Left ventricle myocardium superior (tissue), 1 donor: ENCODE measurements around the gene FGGY. TPM values are rescaled to one million over a fixed set of nuclear protein-coding genes. Genes with fewer than 3 reads are reported as not detected.
"Not testable (repeated sequence)": the region's sequence is repeated elsewhere in the genome, so short reads cannot be mapped to it uniquely, and the experiment has no call there.

Source experiments
- ATAC-seq: fragments of 200-7000 bp; cut with Tn5 transposase; one replicate; pipeline ENCODE4 v1.9.1; 2020; ENCODE audit warnings: mild to moderate bottlenecking, moderate library complexity
- DNase-seq: peaks from one replicate; pipeline ENCODE4 v3.0.0-alpha.2; 2020
- intact Hi-C: fragments of 100-400 bp; cut with micrococcal nuclease; formaldehyde crosslinking; loops from one replicate; pipeline ENCODE4 v1.11.0; 2022
- total RNA-seq: library from RNA; stranded (reverse); fragmentation: NEBNext Ultra II Directional; extraction: Animal tissue kit (Norgen Biotek cat#: 25700); gene quantifications from one replicate; pipeline ENCODE4 v1.2.1, GENCODE V29; 2021
- donor health status: DM: no; HTN: yes; CAD: no; lungs with severe emphysema.

Gene FGGY
- total RNA-seq, 1 donor from 2014 or later = 29.7 TPM

DNA sequence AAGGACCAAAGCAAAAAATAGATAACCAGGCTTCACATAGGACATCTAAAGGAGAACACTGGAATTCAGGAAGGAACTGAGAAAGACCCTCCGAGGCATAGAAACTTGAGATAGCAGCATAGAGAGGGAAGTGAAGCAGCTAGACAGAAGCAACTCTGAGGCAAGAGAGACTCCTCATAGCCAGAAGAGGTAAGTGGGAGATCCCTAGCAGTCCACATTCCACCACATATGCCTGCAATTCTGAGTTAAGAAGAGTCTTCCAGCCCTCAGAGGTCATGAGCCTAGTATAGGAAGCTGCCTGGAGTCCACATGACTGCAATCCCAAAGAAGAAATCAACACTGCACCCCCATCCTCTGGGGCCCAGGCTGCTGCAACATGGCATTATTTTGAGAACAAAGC, 13.9 kb upstream of the FGGY start:
- DNase-seq (no peak), ATAC-seq (no peak)
- intact Hi-C loops = no loop called here

DNA sequence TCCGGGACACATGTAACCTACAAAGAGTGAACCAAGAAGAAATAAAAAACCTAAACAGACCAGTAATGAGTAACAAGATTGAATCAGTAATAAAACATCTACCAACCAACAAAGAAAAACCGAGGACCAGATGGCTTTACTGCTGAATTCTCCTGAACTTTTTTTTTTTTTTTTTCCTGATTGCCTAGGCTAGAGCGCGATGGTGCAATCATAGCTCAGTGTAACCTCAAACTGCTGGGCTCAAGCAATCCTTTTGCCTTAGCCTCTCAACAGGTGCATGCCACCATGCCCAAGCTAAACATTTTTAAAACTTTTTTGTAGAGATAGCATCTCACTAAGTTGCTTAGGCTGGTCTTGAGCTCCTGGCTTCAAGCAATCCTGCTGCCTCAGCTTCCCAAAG, 11.2 kb upstream of the FGGY start:
- DNase-seq = no peak
- intact Hi-C loops = no loop called here
- no peak for ATAC-seq

DNA sequence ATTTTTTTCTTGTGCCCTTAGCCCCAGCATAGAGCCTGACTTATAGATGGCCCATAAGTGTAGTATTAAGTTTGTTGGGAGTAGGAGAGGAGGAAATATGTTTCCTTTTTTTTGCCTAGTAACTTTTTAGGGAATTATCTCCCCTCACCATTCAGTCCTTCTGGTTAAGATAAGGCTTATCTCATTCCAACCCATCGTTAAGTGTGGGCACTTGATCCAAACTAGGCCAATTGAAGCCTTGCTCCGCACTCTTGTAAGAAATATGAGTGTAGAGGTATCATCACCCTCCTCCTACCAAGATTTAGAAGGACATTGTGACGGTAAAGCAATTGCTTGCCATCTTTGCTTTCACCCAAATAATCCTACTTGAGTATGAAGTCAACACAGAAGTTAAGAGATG, 8.8 kb upstream of the FGGY start:
- no peak for ATAC-seq
- intact Hi-C loops = no loop called here
- no peak for DNase-seq

DNA sequence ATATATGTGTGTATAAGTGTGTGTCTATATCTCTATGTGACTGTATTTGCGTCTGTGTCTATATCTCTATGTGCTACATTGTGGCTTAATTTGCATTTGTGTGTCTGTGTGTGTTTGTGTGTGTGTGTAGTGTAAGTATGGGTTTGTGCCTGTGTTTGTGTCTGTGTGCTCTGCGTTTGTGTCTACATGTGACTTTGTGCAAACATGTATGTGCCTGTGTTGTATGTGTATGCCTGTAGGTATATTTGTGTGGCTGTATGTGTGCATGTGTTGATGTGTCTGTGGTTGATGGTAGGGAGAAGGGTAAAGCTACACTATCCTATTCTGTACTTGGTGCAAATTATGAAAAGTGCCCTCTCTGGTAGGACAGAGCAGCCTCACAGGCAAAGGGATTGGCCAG, 7.3 kb upstream of the FGGY start:
- DNase-seq = no peak
- no peak for ATAC-seq
- intact Hi-C loops = no loop called here

DNA sequence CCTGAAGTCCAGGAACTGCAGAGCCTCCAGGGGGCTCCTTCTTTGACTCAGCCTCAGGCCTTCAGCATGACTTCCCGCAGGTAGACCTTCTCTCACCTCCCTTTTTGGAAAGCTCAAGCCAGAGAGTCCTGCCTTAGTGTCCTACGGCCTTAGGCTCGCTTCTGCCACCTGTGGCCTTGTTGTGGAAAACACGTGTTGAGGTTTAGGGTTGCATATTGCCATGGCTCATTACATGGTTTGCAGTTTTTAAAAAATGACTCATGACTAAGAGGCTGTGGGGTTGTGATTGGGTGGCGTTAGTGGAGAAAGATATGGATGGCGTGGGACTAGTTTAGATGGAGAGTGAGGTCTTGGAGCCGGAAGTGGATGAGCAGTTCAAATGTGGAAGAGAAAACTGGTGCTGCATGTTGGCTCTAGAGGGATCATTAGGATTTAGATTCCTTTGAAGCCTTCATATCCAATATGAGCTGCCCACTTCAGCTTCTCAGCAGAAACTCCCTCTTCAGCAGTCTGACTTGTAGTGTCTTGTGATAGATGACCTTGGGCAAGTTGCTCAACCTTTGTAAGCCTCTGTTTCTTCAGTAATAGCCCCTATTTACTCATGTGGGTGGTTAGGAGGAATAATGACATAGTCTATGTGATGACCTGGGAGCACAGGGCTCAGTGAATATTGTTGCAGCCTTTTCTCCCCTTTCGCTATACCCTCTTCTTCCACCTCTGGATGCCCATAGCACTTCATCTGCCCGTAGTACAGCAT, 6.5 kb upstream of the FGGY start:
- DNase-seq (peak; percentile 39), ATAC-seq (peak; percentile 57)
- intact Hi-C loops = loop anchor here (10.0 kb wide), 1 partner anchor 136 kb away; no protein-coding TSS in a partner anchor

DNA sequence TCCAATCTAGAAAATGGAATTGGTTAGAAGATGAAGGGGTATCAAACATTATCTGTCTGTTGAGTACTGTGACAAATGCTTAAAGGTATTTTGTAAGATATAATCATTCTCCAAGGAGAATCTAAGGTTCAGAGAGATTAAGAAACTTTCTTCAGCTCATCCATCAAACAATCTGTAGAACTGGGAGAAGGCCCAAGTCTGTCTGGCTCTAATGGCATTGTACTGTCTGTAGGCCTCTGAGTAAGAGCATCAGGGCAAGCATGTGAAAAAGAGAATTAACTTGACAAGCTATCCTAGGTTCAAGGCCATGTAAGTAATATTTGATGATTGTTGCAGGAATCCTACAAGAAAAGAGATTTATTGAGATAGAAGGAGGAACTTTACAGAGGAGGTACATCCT, 5.3 kb upstream of the FGGY start:
- ATAC-seq (no peak), DNase-seq (no peak)
- intact Hi-C loops = loop anchor here (10.0 kb wide), 1 partner anchor 137 kb away; no protein-coding TSS in a partner anchor

DNA sequence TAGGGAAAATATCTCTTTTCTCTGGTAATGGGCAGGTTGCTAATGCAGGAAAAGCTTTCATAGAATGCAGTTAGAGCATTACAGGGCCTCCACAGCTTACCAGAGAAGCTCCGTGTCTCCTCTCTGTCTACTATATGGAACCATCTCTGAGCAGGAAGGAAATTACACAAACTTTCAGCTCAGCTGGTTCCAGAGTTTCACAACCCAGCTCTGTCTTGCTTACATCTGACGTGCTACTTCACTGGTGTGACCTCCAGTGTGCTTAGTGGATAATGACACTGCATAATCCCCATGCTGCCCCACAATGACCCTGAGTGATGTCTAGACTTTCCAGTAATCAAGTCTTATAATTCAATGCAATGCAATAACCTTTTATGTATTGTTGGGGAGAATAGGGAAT, 4.3 kb upstream of the FGGY start:
- DNase-seq (no peak), ATAC-seq (peak; percentile 5)
- intact Hi-C loops = loop anchor here (10.0 kb wide), 1 partner anchor 138 kb away; no protein-coding TSS in a partner anchor

DNA sequence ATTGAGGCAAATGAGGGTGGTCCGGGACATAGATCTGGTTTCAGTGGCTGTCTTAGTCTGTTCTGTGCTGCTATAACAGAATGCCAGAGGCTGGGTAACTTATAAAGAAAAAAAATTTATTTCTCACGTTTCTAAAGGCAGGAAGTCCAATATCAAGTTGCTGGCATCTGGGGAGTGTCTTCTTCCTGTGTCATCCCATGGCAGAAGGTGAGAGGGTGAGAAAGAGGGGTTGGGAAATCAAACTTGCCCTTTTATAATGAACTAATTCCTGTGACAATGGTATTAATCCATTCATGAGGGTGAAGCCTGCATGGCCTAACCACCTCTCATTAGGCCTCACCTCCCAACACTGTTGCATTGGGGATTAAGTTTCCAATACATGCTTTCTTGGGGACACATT, 3.7 kb upstream of the FGGY start:
- intact Hi-C loops = loop anchor here (10.0 kb wide), 1 partner anchor 138 kb away; no protein-coding TSS in a partner anchor
- DNase-seq = no peak
- no peak for ATAC-seq

DNA sequence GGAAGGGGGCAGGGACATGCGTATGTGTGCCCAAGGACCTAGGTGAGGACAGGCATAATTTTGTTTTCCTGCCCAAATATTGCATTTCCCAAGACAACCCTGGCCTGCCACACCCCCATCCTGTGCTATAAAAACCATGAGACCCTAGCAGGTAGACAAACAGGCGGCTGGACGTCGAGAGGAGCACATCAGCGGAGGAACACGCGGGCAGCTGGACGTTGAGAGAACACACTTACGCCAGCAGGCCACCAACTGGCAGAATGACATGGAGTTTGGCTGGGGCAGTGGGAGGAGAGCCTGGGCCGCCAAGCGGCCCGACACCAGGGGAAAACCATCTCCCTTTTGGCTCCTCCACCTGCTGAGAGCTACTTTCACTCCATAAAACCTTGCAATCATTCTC, 3.0 kb upstream of the FGGY start:
- no peak for DNase-seq
- no peak for ATAC-seq
- intact Hi-C loops = loop anchor here (10.0 kb wide), 1 partner anchor 139 kb away; no protein-coding TSS in a partner anchor

DNA sequence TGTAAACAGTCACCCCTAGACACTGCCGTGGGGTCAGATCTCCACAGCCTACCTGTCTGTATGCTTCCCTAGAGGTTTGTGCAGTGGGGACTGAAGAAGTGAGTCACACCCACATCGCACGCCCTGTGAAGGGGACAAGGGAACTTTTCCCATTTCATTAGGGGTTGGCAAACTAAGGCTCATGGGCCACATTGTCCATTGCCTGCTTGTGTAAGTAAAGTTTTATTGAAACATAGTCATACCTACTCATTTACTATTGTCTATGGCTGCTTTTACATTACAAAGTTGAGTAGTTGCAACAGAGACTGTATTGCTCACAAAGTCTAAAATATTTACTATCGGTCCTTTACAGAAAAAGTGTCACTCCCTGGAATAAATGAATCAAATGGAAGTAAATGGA, 2.5 kb upstream of the FGGY start:
- ATAC-seq (no peak), DNase-seq (no peak)
- intact Hi-C loops = loop anchor here (10.0 kb wide), 1 partner anchor 140 kb away; no protein-coding TSS in a partner anchor

DNA sequence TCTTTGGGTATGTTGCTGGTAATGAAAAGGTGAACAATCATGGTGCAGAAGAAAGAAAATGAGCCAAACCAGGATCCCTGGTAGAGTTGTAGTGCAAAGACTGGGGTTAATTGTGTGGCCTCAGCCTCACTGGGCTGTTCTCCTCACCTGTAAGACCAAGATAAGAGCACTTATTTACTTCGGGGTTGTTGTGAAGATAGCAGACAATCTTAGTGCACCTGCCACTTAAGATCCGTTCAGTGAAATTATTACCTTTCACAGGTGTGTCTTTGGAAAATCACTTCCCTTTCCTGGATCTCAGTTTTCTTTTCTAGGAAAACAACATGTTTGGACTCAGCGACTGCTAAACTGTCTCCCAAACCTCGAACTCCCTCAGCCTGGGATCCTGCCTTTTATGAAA, 1.3 kb upstream of the FGGY start:
- DNase-seq (no peak), ATAC-seq (no peak)
- intact Hi-C loops = loop anchor here (10.0 kb wide), 1 partner anchor 141 kb away; no protein-coding TSS in a partner anchor

DNA sequence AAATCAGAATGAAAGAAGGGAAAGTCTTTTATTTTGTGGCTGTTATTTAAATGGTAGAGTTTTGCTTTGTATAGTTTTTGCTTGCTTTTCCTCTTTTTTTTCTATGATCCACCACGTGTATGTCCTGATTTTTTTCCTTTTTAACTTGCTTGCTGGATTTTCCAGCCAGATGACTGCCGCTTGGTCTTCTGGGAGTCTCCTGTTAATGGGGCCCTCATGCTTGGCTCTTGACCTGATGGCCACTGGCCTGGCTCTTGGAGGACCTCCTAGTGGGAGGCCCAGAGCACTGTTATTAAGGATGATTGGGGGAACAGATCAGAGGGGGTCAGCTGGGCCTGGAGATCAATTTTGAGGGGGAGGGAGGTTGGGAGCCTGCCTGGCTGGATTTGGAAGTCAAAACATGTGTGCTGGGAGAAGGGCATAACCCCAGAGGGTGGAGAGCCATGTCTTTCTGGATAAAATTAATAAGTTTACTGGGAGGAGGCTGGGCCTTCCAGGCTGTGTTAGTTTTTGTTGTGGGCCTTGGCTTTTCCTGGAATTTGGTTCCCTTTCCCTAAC, 1.2 kb downstream of the FGGY start:
- ATAC-seq = no peak
- peak; percentile 44 for DNase-seq

DNA sequence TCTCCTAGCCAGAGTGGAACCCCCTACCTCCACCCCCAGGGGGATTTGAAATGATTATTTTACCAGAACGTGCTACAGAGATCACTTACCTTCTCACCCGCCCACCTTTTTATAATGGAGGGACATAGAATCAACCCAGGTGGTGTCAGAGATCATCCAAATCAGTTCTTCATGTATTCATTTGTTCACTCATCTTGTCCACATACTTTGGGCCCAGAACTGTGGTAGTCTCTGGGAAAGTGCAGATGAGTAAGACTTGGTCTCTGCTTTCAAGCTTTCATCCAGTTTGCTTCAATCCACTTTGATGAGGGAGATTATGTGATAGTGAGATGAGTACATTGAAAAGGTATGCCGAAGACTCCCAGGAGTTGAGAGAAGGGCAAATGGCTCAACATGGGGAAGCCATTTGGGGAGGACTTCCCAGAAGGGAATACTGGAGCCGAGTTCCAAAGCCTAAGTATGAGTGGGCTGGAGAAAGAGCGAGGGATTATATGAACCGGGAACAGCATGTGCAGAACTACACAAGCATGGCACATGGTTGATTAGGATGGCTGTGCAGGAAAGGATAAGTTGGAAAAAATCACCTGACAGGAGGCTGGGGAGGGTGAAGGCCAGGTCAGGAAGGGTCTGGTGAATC, 1.9 kb downstream of the FGGY start:
- no peak for DNase-seq
- intact Hi-C loops = loop anchor here (10.0 kb wide), 1 partner anchor 144 kb away; no protein-coding TSS in a partner anchor
- no peak for ATAC-seq

More for the DNA sequence above, 1.2 kb downstream of the FGGY start:
- intact Hi-C loops = loop anchor here (10.0 kb wide), 1 partner anchor 143 kb away; no protein-coding TSS in a partner anchor

DNA sequence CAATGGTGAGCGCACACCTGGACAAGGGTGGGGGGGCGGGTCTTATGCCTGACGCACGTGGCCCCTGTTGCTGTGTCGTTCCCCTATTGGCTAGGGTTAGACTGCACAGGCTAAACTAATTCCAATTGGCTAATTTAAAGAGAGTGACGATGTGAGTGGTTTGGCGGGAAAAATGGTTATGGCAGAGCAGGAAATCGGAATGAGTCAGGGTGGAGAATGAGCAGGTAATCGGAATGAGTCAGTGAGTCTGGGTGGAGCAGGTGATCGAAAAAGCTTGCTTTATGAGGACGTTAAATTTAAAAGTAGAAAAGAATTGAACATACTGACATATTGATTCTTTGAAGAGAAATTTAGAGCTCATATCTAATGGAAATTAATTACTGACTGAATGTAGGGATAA, 2.8 kb downstream of the FGGY start:
- DNase-seq, ATAC-seq: not testable (repeated sequence)
- intact Hi-C loops = loop anchor here (10.0 kb wide), 2 partner anchors 145 to 395 kb away; no protein-coding TSS in a partner anchor

DNA sequence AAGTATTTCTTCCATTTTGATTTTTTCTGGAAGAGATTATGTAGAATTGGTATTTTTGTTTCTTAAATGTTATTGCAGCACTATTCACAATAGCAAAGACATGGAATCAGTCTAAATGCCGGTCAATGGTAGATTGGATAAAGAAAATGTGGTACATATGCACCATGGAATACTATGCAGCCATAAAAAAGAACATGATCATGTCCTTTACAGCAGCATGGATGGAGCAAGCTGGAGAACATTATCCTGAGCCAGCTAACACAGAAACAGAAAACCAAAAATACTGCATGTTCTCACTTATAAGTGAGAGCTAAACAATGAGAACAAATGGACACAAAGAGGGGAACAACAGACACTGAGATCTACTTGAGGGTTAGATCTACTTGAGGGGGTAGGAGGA, 5.4 kb downstream of the FGGY start:
- intact Hi-C loops = loop anchor here (10.0 kb wide), 1 partner anchor 393 kb away; no protein-coding TSS in a partner anchor
- ATAC-seq (no peak), DNase-seq (no peak)

DNA sequence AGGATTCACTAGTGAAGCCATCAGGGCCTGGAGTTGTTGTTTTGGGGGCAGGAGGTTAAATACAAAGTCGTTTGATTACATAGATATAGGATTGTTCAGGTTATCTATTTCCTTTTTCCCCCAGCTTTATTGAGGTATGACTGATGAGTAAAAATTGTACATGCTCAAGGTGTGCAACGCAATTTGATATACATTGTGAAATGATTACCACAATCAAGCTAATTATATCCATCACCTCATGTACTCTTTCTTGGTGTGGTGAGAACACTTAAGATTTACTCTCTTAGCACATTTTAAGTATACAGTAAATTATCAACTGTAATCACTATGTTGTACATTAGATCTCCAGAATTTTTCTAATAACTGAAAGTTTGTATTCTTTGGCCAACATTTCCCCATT, 6.0 kb downstream of the FGGY start:
- no peak for ATAC-seq
- intact Hi-C loops = loop anchor here (10.0 kb wide), 1 partner anchor 392 kb away; no protein-coding TSS in a partner anchor
- no peak for DNase-seq

DNA sequence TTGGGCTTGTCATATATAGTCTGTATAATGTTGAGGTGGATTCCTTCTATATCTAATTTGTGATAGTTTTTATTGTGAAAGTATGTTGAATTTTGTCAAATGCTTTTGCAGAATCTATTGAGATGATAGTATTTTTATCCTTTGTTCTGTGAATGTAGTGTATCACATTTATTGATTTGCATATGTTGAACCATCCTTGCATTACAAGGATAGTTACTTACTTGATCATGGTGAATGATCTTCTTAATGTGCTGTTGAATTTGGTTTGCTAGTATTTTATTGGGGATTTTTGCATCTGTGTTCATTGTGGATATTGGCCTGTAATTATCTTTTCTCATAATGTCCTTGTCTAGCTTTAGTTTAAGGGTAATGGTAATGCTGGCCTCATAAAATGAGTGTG, 8.3 kb downstream of the FGGY start:
- intact Hi-C loops = loop anchor here (10.0 kb wide), 1 partner anchor 390 kb away; no protein-coding TSS in a partner anchor
- DNase-seq (no peak), ATAC-seq (no peak)

DNA sequence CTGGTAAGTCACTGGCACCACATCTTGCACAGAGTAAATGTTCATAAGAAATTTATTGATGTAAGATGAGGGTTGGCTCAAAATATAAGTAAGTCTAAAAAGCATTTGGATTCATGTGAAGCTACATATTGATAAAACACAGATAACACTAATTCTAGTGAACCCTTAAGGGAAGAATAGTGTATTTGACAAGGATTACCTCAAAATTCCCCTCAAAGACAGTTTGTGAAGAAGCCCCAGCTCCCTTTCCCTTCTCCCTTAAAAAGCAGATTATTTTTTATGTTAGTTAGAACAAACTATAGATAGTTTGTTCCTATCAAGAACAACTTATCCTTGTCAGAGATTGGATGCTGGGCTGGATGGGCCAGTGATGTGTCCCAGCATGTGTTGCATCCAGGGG, 10.7 kb downstream of the FGGY start:
- intact Hi-C loops = loop anchor here (10.0 kb wide), 1 partner anchor 387 kb away; no protein-coding TSS in a partner anchor
- ATAC-seq (no peak), DNase-seq (no peak)

DNA sequence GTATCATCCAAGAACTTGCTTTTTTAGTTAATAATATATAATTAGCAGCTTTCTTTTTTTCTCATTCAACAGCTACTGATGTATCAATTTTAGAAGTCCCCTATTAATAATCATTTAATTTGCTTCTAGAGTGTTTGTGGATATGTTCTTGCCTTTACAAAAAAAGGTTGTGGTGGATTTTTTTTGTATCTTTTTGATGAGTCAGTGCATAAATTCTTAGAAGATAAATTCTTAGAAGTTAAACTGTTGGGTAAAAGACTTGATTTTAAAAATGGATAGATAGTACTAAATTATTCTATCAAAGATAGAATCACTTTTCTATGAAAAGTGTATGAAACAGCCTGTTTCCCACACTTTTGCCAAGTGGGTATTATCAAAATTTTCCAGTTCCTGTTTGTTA, 11.9 kb downstream of the FGGY start:
- intact Hi-C loops = loop anchor here (10.0 kb wide), 1 partner anchor 386 kb away; no protein-coding TSS in a partner anchor
- ATAC-seq (no peak), DNase-seq (no peak)

DNA sequence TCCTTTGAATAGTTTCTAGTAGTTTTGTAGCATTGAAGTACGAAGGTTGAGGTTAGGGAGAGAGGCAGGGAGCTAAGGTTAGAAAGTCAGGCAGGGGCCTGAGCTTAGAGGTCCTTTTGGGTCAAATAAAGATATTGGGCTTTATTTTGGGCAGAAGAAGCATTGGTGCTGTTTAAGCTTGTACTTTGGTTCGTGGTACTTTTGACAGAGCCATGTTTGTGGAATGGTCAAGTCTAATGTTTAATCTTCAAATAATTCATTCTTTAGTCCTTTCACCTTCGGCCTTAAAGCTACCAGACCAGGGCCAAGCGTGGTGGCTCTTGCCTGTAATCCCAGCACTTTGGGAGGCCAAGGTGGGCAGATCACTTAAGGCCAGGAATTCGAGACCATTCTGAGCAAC, 12.5 kb downstream of the FGGY start:
- intact Hi-C loops = loop anchor here (10.0 kb wide), 1 partner anchor 385 kb away; no protein-coding TSS in a partner anchor
- no peak for DNase-seq
- no peak for ATAC-seq
